Tibial nerve (tissue), 4 donors: ENCODE results near the gene SIDT1.

ENCODE experiments used
- CTCF ChIP-seq, 5 experiments: fragments of 200-600 bp in 3 of 5; fragments of 450-650 bp in 2 of 5; sonication (generic) in 3 of 5; IDR thresholded peaks; one replicate each; pipeline ENCODE4 v1.5.1; 2016 to 2019; ENCODE audit warnings: antibody characterized with exemption in 5 of 5, mild to moderate bottlenecking in 3 of 5, moderate library complexity in 2 of 5
- EP300 ChIP-seq, 2 donors: sonication (generic); formaldehyde crosslinking; IDR thresholded peaks; one replicate each; pipeline ENCODE4 v1.6.1; 2017; ENCODE audit warnings: antibody characterized with exemption in 2 of 2, mild to moderate bottlenecking in 1 of 2
- POLR2A ChIP-seq, 2 donors: fragments of 450-650 bp; IDR thresholded peaks; one replicate each; pipeline ENCODE4 v1.6.1; 2017; ENCODE audit warnings: antibody characterized with exemption in 2 of 2, mild to moderate bottlenecking in 2 of 2, moderate library complexity in 2 of 2

GRCh38 chr3:113585720-113586119 is 53.4 kb downstream of the SIDT1 start:
- TF ChIP-seq CTCF (IDR thresholded peaks at IDR 0.05) (no peak), EP300 (IDR thresholded peaks at IDR 0.05) (no peak), POLR2A (IDR thresholded peaks at IDR 0.05) (no peak)
